MCF 10A (cell line): ENCODE results near the gene GLDC. TPM values are rescaled to one million over a fixed set of nuclear protein-coding genes. Genes with fewer than 3 reads are reported as not detected.

Experiments used
- BruUV-seq: library from RNA; stranded (reverse); fragments of 400-500 nt; replicated peaks from 2 replicates; lab custom pipeline; 2021; lab: Mats Ljungman, UMichigan
- CTCF ChIA-PET: fragments of 300-600 bp; sonication (Branson Sonifier 250); formaldehyde crosslinking; extraction: SDS; loops from one replicate; lab custom pipeline; 2021; ENCODE audit warnings: antibody characterized with exemption, inconsistent platforms; lab: Yijun Ruan, JAX
- POLR2A ChIA-PET: fragments of 300-600, 350-650 bp; sonication (Branson Sonifier 250); formaldehyde crosslinking; extraction: SDS; loops from one replicate; lab custom pipeline; 2020; ENCODE audit warnings: antibody characterized with exemption, inconsistent platforms; lab: Yijun Ruan, JAX
- DNase-seq: peaks from one replicate; pipeline ENCODE4 v3.0.0-alpha.2; 2018; ENCODE audit not compliant: unreplicated experiment
- H3K27ac Mint-ChIP-seq: one replicate; pipeline ENCODE4 v1.8.0; 2022; ENCODE audit warnings: mild to moderate bottlenecking, low read depth, mixed read lengths; ENCODE audit not compliant: unreplicated experiment
- H3K27me3 Mint-ChIP-seq: one replicate; pipeline ENCODE4 v1.8.0; 2022; ENCODE audit warnings: mixed read lengths; ENCODE audit not compliant: insufficient read depth, unreplicated experiment
- H3K36me3 Mint-ChIP-seq: one replicate; pipeline ENCODE4 v1.8.0; 2022; ENCODE audit warnings: mild to moderate bottlenecking, moderate library complexity, mixed read lengths; ENCODE audit not compliant: insufficient read depth, unreplicated experiment
- H3K4me1 Mint-ChIP-seq: one replicate; pipeline ENCODE4 v1.8.0; 2022; ENCODE audit warnings: mixed read lengths; ENCODE audit not compliant: insufficient read depth, unreplicated experiment
- H3K4me3 Mint-ChIP-seq: one replicate; pipeline ENCODE4 v1.8.0; 2022; ENCODE audit warnings: mild to moderate bottlenecking, moderate library complexity, mixed read lengths; ENCODE audit not compliant: unreplicated experiment
- H3K9me3 Mint-ChIP-seq: one replicate; pipeline ENCODE4 v1.8.0; 2022; ENCODE audit warnings: mixed read lengths; ENCODE audit not compliant: unreplicated experiment
- intact Hi-C: fragments of 100-400 bp; cut with micrococcal nuclease; formaldehyde crosslinking; loops from 2 replicates; pipeline ENCODE4 v1.14.1; 2022
- total RNA-seq: library from RNA; stranded (reverse); gene quantifications from 2 replicates; pipeline ENCODE4 v1.2.3, GENCODE V29; 2022
- TF ChIP-seq, protein P1 (sequence below): fragments of 200-600 bp; IDR thresholded peaks from one replicate; pipeline ENCODE4 v1.8.0; 2022; ENCODE audit warnings: antibody characterized with exemption, mild to moderate bottlenecking; ENCODE audit not compliant: unreplicated experiment

GLDC gene
- total RNA-seq, 1 experiment from 2014 or later, result 2.9 TPM

- no TSS peak for BruUV-seq
- DNase-seq, result peak; percentile 98
- intact Hi-C loops, result loop anchor here (1.0 to 5.0 kb wide), 4 partner anchors 69 to 511 kb away; no protein-coding TSS in a partner anchor
- no peaks in the 10 kb centered on the region for H3K9me3 Mint-ChIP-seq
- H3K36me3 Mint-ChIP-seq, result no peaks in the 10 kb centered on the region
- H3K27me3 Mint-ChIP-seq, result no peaks in the 10 kb centered on the region
- CTCF ChIA-PET, result interaction anchor here (0.6 to 7.2 kb wide), 14 partner anchors 10 to 1765 kb away, joined by 3 to 151 read pairs (median 4); no protein-coding TSS in a partner anchor
- H3K4me3 Mint-ChIP-seq, result peak overlapping the region; percentile 64
- TF ChIP-seq, protein P1, sequence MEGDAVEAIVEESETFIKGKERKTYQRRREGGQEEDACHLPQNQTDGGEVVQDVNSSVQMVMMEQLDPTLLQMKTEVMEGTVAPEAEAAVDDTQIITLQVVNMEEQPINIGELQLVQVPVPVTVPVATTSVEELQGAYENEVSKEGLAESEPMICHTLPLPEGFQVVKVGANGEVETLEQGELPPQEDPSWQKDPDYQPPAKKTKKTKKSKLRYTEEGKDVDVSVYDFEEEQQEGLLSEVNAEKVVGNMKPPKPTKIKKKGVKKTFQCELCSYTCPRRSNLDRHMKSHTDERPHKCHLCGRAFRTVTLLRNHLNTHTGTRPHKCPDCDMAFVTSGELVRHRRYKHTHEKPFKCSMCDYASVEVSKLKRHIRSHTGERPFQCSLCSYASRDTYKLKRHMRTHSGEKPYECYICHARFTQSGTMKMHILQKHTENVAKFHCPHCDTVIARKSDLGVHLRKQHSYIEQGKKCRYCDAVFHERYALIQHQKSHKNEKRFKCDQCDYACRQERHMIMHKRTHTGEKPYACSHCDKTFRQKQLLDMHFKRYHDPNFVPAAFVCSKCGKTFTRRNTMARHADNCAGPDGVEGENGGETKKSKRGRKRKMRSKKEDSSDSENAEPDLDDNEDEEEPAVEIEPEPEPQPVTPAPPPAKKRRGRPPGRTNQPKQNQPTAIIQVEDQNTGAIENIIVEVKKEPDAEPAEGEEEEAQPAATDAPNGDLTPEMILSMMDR, result no peak
- H3K4me1 Mint-ChIP-seq, result peaks cover 19% of the 10 kb centered on the region
- POLR2A ChIA-PET, result interaction anchor here (0.6 to 4.3 kb wide), 15 partner anchors 13 to 214 kb away, joined by 3 to 49 read pairs (median 4); partner anchors contain the start of genes KDM4C and UHRF2
- H3K27ac Mint-ChIP-seq, result peak overlapping the region; percentile 64
These were observed 79.0 kb downstream of the GLDC start for GRCh38 chr9:6566409-6567139.

DNA sequence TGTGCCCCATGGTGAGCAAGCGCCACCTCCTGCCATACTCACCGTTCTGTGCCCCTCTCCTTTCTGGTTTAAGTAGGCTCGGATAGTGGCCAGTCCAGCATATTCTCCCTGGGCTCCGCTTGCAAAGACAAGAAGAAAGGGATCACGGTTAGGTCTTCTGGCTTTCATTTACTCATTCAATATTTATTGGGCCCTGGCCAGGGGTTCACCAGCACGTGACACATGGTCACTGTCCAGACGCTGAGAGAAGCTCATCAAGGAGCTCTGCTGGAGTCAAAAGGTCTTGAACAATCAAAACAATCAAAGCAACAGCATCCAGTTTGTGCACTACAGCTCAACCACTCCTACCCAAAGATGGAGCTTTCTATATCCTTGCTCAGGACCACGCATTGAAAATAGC lies 80.2 kb downstream of the GLDC start:
- H3K9me3 Mint-ChIP-seq, result no peaks in the 10 kb centered on the region
- peaks cover 19% of the 10 kb centered on the region for H3K4me1 Mint-ChIP-seq
- BruUV-seq, result no TSS peak

GRCh38 chr9:6564868-6565267 lies 80.7 kb downstream of the GLDC start:
- no peaks in the 10 kb centered on the region for H3K9me3 Mint-ChIP-seq
- H3K27me3 Mint-ChIP-seq, result no peaks in the 10 kb centered on the region
- CTCF ChIA-PET, result interaction anchor here (0.6 to 4.9 kb wide), 5 partner anchors 12 to 917 kb away, joined by 3 to 24 read pairs (median 4); no protein-coding TSS in a partner anchor
- intact Hi-C loops, result loop anchor here (5.0 kb wide), 1 partner anchor 68 kb away; no protein-coding TSS in a partner anchor
- peaks cover 19% of the 10 kb centered on the region for H3K4me1 Mint-ChIP-seq
- H3K27ac Mint-ChIP-seq, result peak overlapping the region; percentile 16
- H3K4me3 Mint-ChIP-seq, result no peak overlapping the region
- no peak for DNase-seq
- no TSS peak for BruUV-seq
- POLR2A ChIA-PET, result interaction anchor here (4.3 kb wide), 1 partner anchor 150 kb away, joined by 30 read pairs; no protein-coding TSS in a partner anchor
- no peaks in the 10 kb centered on the region for H3K36me3 Mint-ChIP-seq
- TF ChIP-seq, protein P1, result no peak

More for the DNA sequence above, 80.2 kb downstream of the GLDC start:
- intact Hi-C loops, result loop anchor here (5.0 kb wide), 1 partner anchor 68 kb away; no protein-coding TSS in a partner anchor
- Mint-ChIP-seq H3K4me3 (no peak overlapping the region), H3K36me3 (no peaks in the 10 kb centered on the region), H3K27me3 (no peaks in the 10 kb centered on the region), H3K27ac (peak overlapping the region; percentile 16)
- no peak for DNase-seq
- ChIA-PET CTCF (interaction anchor here (0.6 to 7.2 kb wide), 8 partner anchors 12 to 916 kb away, joined by 3 to 151 read pairs (median 4); no protein-coding TSS in a partner anchor), POLR2A (interaction anchor here (0.6 to 4.3 kb wide), 3 partner anchors 100 to 154 kb away, joined by 3 to 30 read pairs (median 3); no protein-coding TSS in a partner anchor)
- TF ChIP-seq, protein P1, result no peak

GRCh38 chr9:6564360-6564759 lies 81.2 kb downstream of the GLDC start:
- TF ChIP-seq, protein P1, result no peak
- BruUV-seq, result no TSS peak
- no peaks in the 10 kb centered on the region for H3K36me3 Mint-ChIP-seq
- H3K4me1 Mint-ChIP-seq, result peaks cover 19% of the 10 kb centered on the region
- no peak overlapping the region for H3K4me3 Mint-ChIP-seq
- intact Hi-C loops, result no loop called here
- ChIA-PET CTCF (interaction anchor here (4.6 to 4.9 kb wide), 2 partner anchors 13 to 211 kb away, joined by 22 to 24 read pairs; no protein-coding TSS in a partner anchor), POLR2A (no interaction called here)
- H3K27me3 Mint-ChIP-seq, result no peaks in the 10 kb centered on the region
- peak; percentile 61 for DNase-seq
- no peaks in the 10 kb centered on the region for H3K9me3 Mint-ChIP-seq
- peak overlapping the region; percentile 16 for H3K27ac Mint-ChIP-seq
